GM21423 (cell line): ENCODE results near the gene SRP72.
"Not testable (repeated sequence)": the region's sequence is repeated elsewhere in the genome, so short reads cannot be mapped to it uniquely, and the experiment has no call there.

Source experiments
- ATAC-seq: cut with Tn5 transposase; IDR thresholded peaks from one replicate; pipeline ENCODE4 v1.9.1; 2021; ENCODE audit warnings: mild to moderate bottlenecking, moderate library complexity; ENCODE audit not compliant: unreplicated experiment

SRP72 gene, protein sequence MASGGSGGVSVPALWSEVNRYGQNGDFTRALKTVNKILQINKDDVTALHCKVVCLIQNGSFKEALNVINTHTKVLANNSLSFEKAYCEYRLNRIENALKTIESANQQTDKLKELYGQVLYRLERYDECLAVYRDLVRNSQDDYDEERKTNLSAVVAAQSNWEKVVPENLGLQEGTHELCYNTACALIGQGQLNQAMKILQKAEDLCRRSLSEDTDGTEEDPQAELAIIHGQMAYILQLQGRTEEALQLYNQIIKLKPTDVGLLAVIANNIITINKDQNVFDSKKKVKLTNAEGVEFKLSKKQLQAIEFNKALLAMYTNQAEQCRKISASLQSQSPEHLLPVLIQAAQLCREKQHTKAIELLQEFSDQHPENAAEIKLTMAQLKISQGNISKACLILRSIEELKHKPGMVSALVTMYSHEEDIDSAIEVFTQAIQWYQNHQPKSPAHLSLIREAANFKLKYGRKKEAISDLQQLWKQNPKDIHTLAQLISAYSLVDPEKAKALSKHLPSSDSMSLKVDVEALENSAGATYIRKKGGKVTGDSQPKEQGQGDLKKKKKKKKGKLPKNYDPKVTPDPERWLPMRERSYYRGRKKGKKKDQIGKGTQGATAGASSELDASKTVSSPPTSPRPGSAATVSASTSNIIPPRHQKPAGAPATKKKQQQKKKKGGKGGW

GRCh38 chr4:56467284-56468096 is at the start of gene SRP72:
TSS of gene SRP72 (plus strand) at chr4:56467617. CDS start at chr4:56467636, 19 bp downstream.
- peak; percentile 94 for ATAC-seq

- ATAC-seq, result no peak
These were observed 43.2 kb upstream of the SRP72 start for GRCh38 chr4:56424176-56424575.

- ATAC-seq, result no peak
These were observed 42.5 kb upstream of the SRP72 start for GRCh38 chr4:56424697-56425514.

DNA sequence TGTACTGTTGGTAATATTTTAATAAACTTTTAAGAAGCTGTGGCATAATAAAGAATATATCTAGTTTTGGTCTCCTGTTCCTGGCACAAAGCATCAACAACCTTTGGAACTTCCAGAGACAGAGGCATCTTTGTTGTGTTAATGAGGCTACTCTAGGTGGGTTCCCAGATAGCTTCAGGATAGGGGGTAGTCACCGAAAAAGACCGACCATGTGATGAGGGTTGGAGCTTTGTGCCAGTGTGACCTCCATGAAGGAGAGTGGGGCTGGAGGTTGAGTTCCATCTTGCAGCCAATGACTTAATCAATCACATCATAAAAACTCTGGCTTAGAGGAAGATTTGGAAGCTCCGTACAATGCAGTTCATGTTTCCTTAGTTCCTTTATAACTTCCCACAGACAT is 41.9 kb upstream of the SRP72 start:
- no peak for ATAC-seq

DNA sequence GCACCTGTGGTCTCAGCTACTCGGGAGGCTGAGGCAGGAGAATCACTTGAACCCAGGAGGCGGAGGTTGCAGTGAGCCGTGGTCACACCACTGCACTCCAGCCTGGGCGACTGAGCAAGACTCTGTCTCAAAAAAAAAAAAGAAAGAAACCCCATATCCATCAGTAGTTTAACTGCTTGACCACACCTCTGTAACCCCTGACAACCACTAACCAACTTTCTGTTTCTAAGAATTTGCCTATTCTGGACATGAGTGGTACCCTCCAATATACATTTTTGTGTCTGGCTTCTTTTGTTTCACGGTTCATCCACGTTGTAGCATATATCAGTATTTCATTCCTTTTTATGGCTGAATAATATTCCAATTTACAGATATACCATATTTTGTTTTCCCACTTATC is 41.1 kb upstream of the SRP72 start:
- peak; percentile 74 for ATAC-seq

GRCh38 chr4:56427179-56427578 is 40.2 kb upstream of the SRP72 start:
- no peak for ATAC-seq

DNA sequence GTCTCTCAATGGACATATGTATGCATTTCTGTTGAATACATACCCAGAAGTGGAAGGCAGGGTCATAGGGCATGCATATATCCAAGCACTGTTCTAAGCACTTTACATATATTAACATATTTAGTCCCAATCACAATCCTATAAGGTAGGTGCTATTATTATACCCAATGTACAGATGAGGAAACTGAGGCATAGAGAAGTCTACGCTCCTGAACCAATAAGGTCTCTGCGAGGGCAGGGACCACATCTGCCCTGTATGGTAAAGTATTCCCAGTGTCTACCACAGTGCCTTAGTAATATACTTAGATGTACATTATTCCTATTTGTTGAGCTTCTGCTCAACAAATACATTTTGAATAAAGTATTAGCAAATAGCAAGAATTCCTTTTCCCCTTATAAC is 37.2 kb upstream of the SRP72 start:
- ATAC-seq, result no peak

DNA sequence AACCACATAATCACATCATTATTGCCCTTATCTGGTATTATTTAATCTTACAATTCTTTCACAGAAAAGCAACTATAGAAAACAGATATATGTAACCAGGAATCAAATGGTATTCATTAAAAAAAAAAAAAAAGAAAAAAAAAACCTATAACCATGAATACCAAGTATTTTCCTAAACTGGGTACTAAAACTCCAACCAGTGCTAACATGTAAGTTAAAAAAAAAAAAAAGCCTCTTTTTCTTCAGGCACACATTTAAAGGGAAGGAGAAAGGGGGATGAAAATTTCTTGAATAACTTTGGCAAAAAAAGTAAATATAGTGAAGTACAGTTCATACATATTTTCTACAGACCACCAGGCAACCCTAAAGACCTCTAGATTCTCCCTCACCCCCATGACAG is 34.1 kb upstream of the SRP72 start:
- ATAC-seq, result no peak

- peak; percentile 8 for ATAC-seq
These were observed 32.7 kb upstream of the SRP72 start for GRCh38 chr4:56434599-56435139.

DNA sequence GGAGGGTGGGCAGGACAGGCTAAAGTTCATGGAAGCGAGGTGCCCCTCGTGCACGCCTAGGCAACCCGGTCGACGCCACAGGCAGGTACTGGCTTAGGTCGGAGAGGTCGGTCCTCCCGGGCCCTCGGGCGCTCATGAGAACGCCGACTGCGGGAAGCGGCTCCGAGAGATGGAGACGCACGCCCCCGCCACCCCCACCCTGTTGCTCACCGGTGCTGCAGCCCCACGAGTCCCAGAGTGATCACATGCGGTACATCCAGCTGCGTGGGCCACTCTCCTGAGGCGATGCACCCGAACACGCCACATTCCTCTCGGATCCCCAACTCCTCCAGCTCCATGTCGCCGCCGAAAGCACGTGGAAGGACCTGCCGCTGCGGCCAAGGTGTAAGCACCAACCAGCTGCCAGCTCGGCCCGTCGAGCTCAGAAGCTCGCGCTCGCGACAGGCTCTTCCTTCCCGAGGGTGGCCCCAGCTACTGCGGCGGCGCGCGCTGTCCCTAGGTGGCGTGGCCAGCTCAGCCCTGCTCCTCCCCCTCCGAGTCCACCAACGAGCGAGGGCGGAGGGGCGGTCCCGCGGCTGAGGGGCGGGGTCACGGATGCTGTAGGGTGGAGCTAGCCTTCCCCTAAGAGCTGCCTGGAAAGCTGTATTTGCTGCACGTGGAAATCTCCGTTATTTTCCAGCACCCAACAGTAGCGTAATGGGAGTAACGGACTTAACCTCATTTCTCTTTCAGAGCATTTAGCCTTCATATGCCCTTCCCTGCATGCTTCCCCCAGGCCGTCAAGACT is 32.1 kb upstream of the SRP72 start, which contains the start of gene PPAT:
TSS of gene PPAT (minus strand) at position 476 of the 787 bp plus-strand sequence. CDS start at position 338, 138 bp downstream.
- peak; percentile 76 for ATAC-seq

- ATAC-seq, result no peak
These were observed 28.7 kb upstream of the SRP72 start for GRCh38 chr4:56438766-56439165.

DNA sequence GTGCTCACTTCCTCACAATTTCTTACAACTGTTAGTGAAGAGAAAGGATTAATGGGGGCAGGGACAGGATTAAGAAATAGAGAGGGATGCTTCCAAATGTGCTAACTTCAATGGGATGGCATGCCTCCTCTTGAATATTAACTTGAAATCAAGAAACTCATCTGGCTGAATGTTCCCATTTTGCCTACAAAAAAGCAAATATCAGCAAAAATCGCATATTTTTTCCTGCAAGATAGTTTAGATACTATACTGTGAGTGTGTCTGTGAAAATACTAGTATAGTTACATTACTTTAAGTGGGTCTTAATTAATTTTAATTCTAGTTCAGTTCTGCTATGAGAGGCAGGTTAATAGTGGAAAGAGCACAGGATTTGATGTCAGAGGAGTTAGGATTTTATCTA is 26.4 kb upstream of the SRP72 start:
- ATAC-seq, result no peak

GRCh38 chr4:56444719-56445118 is 22.7 kb upstream of the SRP72 start:
- no peak for ATAC-seq

DNA sequence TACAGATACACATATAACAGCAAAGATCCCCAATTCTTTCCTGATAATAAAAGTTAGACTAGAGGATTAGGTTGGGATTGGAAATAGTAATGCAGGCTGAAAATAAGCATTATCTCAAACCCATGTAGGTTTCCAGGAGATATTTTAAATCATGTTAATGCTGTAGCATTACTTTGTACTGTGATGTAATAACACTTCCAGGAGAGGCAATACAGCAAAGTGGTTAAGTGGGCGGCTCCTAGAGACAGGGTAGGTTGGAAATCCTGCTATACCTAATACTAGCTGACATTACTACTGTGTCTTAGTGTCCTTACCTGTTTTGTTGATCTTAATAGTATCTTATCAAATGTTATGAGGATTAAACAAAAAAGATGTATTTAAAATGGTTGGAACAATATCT is 21.7 kb upstream of the SRP72 start:
- ATAC-seq, result no peak

- ATAC-seq, result no peak
These were observed 19.1 kb upstream of the SRP72 start for GRCh38 chr4:56448301-56448700.

- not testable (repeated sequence) for ATAC-seq
These were observed 17.9 kb upstream of the SRP72 start for GRCh38 chr4:56449475-56449874.

- ATAC-seq, result no peak
These were observed 17.1 kb upstream of the SRP72 start for GRCh38 chr4:56450342-56450741.

DNA sequence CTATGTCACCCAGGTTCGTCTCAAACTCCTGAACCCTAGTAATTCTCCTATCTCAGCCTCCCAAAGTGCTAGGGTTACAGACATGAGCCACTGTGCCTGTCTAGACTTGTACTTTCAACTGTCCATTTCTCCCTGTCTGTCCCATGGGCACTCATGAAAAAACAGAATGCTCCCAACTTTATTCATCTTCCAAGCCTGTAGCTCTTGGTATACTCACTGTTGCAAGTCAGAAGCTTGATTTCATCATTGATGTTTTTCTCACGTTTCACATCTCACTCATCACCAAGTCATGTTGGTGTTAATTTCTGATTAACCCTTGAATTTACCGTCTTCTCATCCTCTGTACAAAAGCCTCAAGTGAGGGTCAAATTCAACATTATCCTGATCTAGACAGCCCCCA is 7.3 kb upstream of the SRP72 start:
- no peak for ATAC-seq

- ATAC-seq, result no peak
These were observed 5.3 kb upstream of the SRP72 start for GRCh38 chr4:56462157-56462556.
